Colonic mucosa (tissue), 4 donors: Measurements from ENCODE around the gene C1orf52. TPM values are rescaled to one million over a fixed set of nuclear protein-coding genes. Genes with fewer than 3 reads are reported as not detected.

Source experiments
- DNase-seq: peaks from one replicate; pipeline ENCODE4 v3.0.0-alpha.2; 2020
- H3K27ac ChIP-seq: fragments of 200-600 bp; one replicate; pipeline ENCODE4 v1.8.0; 2021
- H3K27me3 ChIP-seq: fragments of 200-600 bp; one replicate; pipeline ENCODE4 v1.8.0; 2021
- H3K36me3 ChIP-seq: fragments of 200-600 bp; one replicate; pipeline ENCODE4 v1.8.0; 2021
- H3K4me1 ChIP-seq: fragments of 200-600 bp; one replicate; pipeline ENCODE4 v1.8.0; 2021; ENCODE audit warnings: mild to moderate bottlenecking
- H3K4me3 ChIP-seq: fragments of 200-600 bp; one replicate; pipeline ENCODE4 v1.8.0; 2021
- H3K9ac ChIP-seq, 2 donors: one replicate each; pipeline ENCODE4 v1.7.0; 2013; ENCODE audit warnings: control low read depth in 2 of 2, low read depth in 2 of 2, low read length in 2 of 2
- H3K9me3 ChIP-seq: fragments of 200-600 bp; one replicate; pipeline ENCODE4 v1.8.0; 2021
- CTCF ChIP-seq: fragments of 200-600 bp; IDR thresholded peaks from one replicate; pipeline ENCODE4 v1.8.0; 2022; ENCODE audit warnings: antibody characterized with exemption, mild to moderate bottlenecking
- intact Hi-C: fragments of 100-400 bp; cut with DNase I; formaldehyde crosslinking; loops from one replicate; pipeline ENCODE4 v1.14.1; 2022
- total RNA-seq, 2 donors: library from RNA; stranded (reverse); fragmentation: NEBNext Ultra II Directional in 1 of 2; extraction: Animal tissue kit (Norgen Biotek cat#: 25700) in 1 of 2; gene quantifications; one replicate each; pipeline ENCODE4 v1.2.1, GENCODE V29; 2021
- donor health status: healthy.
- donor health status: DM: no; HTN: no; CAD: no.
- donor health status: DM: no; HTN: no; CAD: no.

Gene C1orf52
- total RNA-seq, 2 donors from 2014 or later: 11.3 to 19.9 TPM

- no peak for DNase-seq
- no peaks in the 10 kb centered on the region for H3K9me3 ChIP-seq
- no peak overlapping the region for H3K27ac ChIP-seq
- intact Hi-C loops: no loop called here
- no peak for TF ChIP-seq CTCF
- peaks cover 6% of the 10 kb centered on the region for H3K4me1 ChIP-seq
- H3K4me3 ChIP-seq: no peak overlapping the region
- no peaks in the 10 kb centered on the region for H3K36me3 ChIP-seq
- no peaks in the 10 kb centered on the region for H3K27me3 ChIP-seq
- no peak overlapping the region for H3K9ac ChIP-seq
Measured at GRCh38 chr1:85223334-85223733, 36.1 kb downstream of the C1orf52 start.

- H3K36me3 ChIP-seq: no peaks in the 10 kb centered on the region
- no peak for DNase-seq
- H3K4me1 ChIP-seq: peaks cover 6% of the 10 kb centered on the region
- no peak overlapping the region for H3K9ac ChIP-seq
- H3K4me3 ChIP-seq: no peak overlapping the region
- H3K9me3 ChIP-seq: no peaks in the 10 kb centered on the region
- intact Hi-C loops: no loop called here
- TF ChIP-seq CTCF: no peak
- no peak overlapping the region for H3K27ac ChIP-seq
- no peaks in the 10 kb centered on the region for H3K27me3 ChIP-seq
Measured at GRCh38 chr1:85220756-85221201, 38.7 kb downstream of the C1orf52 start.

DNA sequence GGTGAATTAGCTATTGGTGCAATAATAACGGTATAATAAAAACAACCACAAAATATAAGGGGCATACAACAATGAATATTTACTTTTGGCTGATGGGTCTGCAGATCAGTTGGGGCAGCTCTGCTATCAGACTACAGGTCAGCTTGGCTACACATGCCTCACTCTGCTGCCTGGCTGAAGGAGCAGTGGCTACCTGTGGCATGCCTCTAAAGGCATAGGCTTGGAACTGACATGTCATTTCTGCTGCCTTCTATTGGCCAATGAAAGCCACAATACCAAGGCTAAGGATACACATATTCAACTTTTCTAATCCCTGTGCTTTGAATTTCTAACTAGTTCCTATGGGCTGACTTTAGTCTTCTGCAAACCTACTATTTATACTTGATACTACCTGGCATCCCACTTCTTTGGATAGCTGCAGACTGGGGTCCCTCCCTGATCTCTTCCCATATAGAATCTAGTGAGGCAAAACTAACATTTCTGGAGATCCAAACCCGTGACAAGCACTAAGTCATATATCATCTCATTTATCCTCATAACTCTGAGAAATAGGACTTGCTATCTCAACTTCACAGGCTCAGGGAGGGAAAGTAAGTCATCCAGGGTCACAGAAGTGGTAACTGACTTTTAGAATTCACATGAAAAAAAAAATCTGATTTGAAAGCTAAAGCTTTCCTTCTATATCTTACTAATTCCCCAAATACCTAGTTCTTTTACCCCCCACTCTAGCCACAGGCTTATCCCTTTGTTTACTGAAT is 39.4 kb downstream of the C1orf52 start:
- Histone ChIP-seq H3K9ac (no peak overlapping the region), H3K9me3 (no peaks in the 10 kb centered on the region), H3K4me3 (no peak overlapping the region), H3K27me3 (no peaks in the 10 kb centered on the region), H3K4me1 (peaks cover 6% of the 10 kb centered on the region), H3K27ac (no peak overlapping the region), H3K36me3 (no peaks in the 10 kb centered on the region)
- no peak for TF ChIP-seq CTCF
- intact Hi-C loops: no loop called here
- no peak for DNase-seq

GRCh38 chr1:85216697-85217096 is 42.8 kb downstream of the C1orf52 start:
- intact Hi-C loops: no loop called here
- no peaks in the 10 kb centered on the region for H3K36me3 ChIP-seq
- no peak overlapping the region for H3K4me3 ChIP-seq
- DNase-seq: no peak
- H3K9ac ChIP-seq: no peak overlapping the region
- TF ChIP-seq CTCF: no peak
- no peaks in the 10 kb centered on the region for H3K4me1 ChIP-seq
- no peaks in the 10 kb centered on the region for H3K9me3 ChIP-seq
- no peaks in the 10 kb centered on the region for H3K27me3 ChIP-seq
- H3K27ac ChIP-seq: no peak overlapping the region

DNA sequence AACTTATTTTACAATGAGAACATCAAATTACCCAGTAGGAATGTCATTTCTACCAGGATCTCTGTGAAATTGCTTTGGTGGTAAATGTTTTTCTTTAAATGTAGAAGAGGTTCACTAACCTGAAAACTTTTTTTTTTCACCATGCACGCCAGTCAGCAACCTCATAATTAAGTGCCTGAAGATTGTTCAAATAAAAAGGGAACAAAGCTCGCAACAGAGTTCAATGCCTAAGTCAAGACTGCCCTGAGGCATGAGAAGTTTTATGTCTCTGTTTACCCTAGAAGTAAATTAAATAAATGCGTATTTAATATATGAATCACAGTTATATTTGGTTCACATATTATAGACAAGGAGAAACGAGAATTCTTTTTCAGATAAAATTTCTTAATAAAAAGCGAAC is 44.8 kb downstream of the C1orf52 start:
- no peaks in the 10 kb centered on the region for H3K4me1 ChIP-seq
- DNase-seq: no peak
- H3K9me3 ChIP-seq: no peaks in the 10 kb centered on the region
- H3K36me3 ChIP-seq: no peaks in the 10 kb centered on the region
- intact Hi-C loops: no loop called here
- no peaks in the 10 kb centered on the region for H3K27me3 ChIP-seq
- H3K9ac ChIP-seq: no peak overlapping the region
- no peak overlapping the region for H3K4me3 ChIP-seq
- TF ChIP-seq CTCF: no peak
- H3K27ac ChIP-seq: no peak overlapping the region
